HCT116 (cell line): Measurements from ENCODE around the gene WWTR1. TPM values are rescaled to one million over a fixed set of nuclear protein-coding genes. Genes with fewer than 3 reads are reported as not detected.

ENCODE experiments used
- ATAC-seq: fragments of 200-7000 bp; cut with Tn5 transposase; 2 replicates; pipeline ENCODE4 v1.9.1; 2020; ENCODE audit warnings: mild to moderate bottlenecking, moderate library complexity
- BruUV-seq: library from RNA; stranded (reverse); fragments of 400-500 nt; replicated peaks from 2 replicates; lab custom pipeline; 2021; lab: Mats Ljungman, UMichigan
- CTCF ChIA-PET: fragments of 300-600 bp; sonication (Branson Sonifier 250); formaldehyde crosslinking; loops from one replicate; lab custom pipeline; 2021; ENCODE audit warnings: antibody characterized with exemption; lab: Charles Lee
- POLR2A ChIA-PET: fragments of 300-600, 350-600 bp; sonication (Branson Sonifier 250); formaldehyde crosslinking; loops from one replicate; lab custom pipeline; 2021; ENCODE audit warnings: antibody characterized with exemption; lab: Charles Lee
- RAD21 ChIA-PET, 2 experiments: fragments of 300-600 bp; sonication (Branson Sonifier 250); formaldehyde crosslinking; loops; one replicate each; lab custom pipeline; 2023; ENCODE audit warnings: low total read pairs in 2 of 2; ENCODE audit not compliant: uncharacterized antibody in 2 of 2, unreplicated experiment in 2 of 2, low non-redundant PET in 1 of 2; lab: Charles Lee
- DNase-seq: peaks from one replicate; pipeline ENCODE4 v3.0.0-alpha.2; 2010; ENCODE audit warnings: low read depth, low spot score
- H2AFZ ChIP-seq: fragments of 200-600 bp; shearing (Covaris generic), sonication (generic); 2 replicates; pipeline ENCODE4 v1.6.1; 2017; ENCODE audit warnings: low read depth, mixed run types, mixed read lengths, antibody characterized with exemption, low read length; ENCODE audit not compliant: poor library complexity, severe bottlenecking
- H3K27ac ChIP-seq: 2 replicates; pipeline ENCODE4 v1.5.1; 2012; ENCODE audit warnings: low read depth, low read length
- H3K27me3 ChIP-seq: fragments of 200-600 bp; sonication (generic); 2 replicates; pipeline ENCODE4 v1.6.1; 2016; ENCODE audit warnings: mixed run types, low read length, mixed read lengths; ENCODE audit not compliant: insufficient read depth
- H3K36me3 ChIP-seq, 2 experiments: fragments of 200-500 bp in 1 of 2; fragments of 200-600 bp in 1 of 2; sonication (Bioruptor generic) in 1 of 2; sonication (generic) in 1 of 2; 2 replicates each; pipeline versions ENCODE4 v1.5.1 to v1.6.1; 2014 to 2016; ENCODE audit warnings: low read length in 2 of 2, inconsistent platforms in 1 of 2, mixed read lengths in 1 of 2, mixed run types in 1 of 2; ENCODE audit not compliant: insufficient read depth in 2 of 2, control insufficient read depth in 1 of 2
- H3K4me1 ChIP-seq, 2 experiments: fragments of 200-600 bp in 1 of 2; sonication (generic) in 1 of 2; 2 replicates each; pipeline versions ENCODE4 v1.5.1 to v1.6.1; 2012 to 2017; ENCODE audit warnings: low read length in 2 of 2, inconsistent platforms in 1 of 2, mild to moderate bottlenecking in 1 of 2, mixed read lengths in 1 of 2, mixed run types in 1 of 2, moderate library complexity in 1 of 2; ENCODE audit not compliant: insufficient read depth in 2 of 2, control insufficient read depth in 1 of 2
- H3K4me2 ChIP-seq: fragments of 200-600 bp; sonication (generic); 2 replicates; pipeline ENCODE4 v1.6.1; 2017; ENCODE audit warnings: mixed run types, low read length, mixed read lengths
- H3K4me3 ChIP-seq, 2 experiments: fragments of 200-600 bp in 1 of 2; sonication (generic) in 1 of 2; replicated peaks in 1 of 2; 2 replicates each; pipeline ENCODE4 v1.5.1; 2011 to 2016; ENCODE audit warnings: low read length in 2 of 2, control low read depth in 1 of 2, low read depth in 1 of 2, mild to moderate bottlenecking in 1 of 2, mixed read lengths in 1 of 2, mixed run types in 1 of 2
- H3K79me2 ChIP-seq: fragments of 200-600 bp; sonication (generic); 2 replicates; pipeline ENCODE4 v1.6.1; 2017; ENCODE audit warnings: mild to moderate bottlenecking, mixed run types, low read length, moderate library complexity, mixed read lengths; ENCODE audit not compliant: insufficient read depth
- H3K9ac ChIP-seq: fragments of 200-600 bp; sonication (generic); 2 replicates; pipeline ENCODE4 v1.6.1; 2016; ENCODE audit warnings: low read length, mixed read lengths
- H3K9me2 ChIP-seq: fragments of 200-600 bp; sonication (generic), shearing (Covaris generic); 2 replicates; pipeline ENCODE4 v1.6.1; 2017; ENCODE audit warnings: mixed run types, mild to moderate bottlenecking, moderate library complexity; ENCODE audit not compliant: insufficient read depth
- H3K9me3 ChIP-seq, 2 experiments: fragments of 200-500 bp in 1 of 2; fragments of 200-600 bp in 1 of 2; sonication (Bioruptor generic) in 1 of 2; sonication (generic) in 1 of 2; 2 replicates each; pipeline ENCODE4 v1.6.1; 2014 to 2017; ENCODE audit warnings: low read length in 2 of 2, mixed read lengths in 2 of 2, inconsistent platforms in 1 of 2, low read depth in 1 of 2, mild to moderate bottlenecking in 1 of 2, mixed run types in 1 of 2, moderate library complexity in 1 of 2; ENCODE audit not compliant: control insufficient read depth in 1 of 2, insufficient read depth in 1 of 2
- H4K20me1 ChIP-seq: fragments of 200-600 bp; sonication (generic), shearing (Covaris generic); 2 replicates; pipeline ENCODE4 v1.6.1; 2017; ENCODE audit warnings: mixed run types, mild to moderate bottlenecking, moderate library complexity; ENCODE audit not compliant: insufficient read depth
- CBX3 ChIP-seq: IDR thresholded peaks from 2 replicates; pipeline ENCODE4 v1.6.1; 2012; ENCODE audit warnings: low read depth
- CEBPB ChIP-seq: IDR thresholded peaks from 2 replicates; pipeline ENCODE4 v1.6.1; 2012; ENCODE audit warnings: low read depth
- ELF1 ChIP-seq: IDR thresholded peaks from 2 replicates; pipeline ENCODE4 v1.6.1; 2012; ENCODE audit warnings: low read depth, borderline replicate concordance
- EZH2 ChIP-seq: fragments of 200-600 bp; sonication (generic); IDR thresholded peaks from 2 replicates; pipeline ENCODE4 v1.6.1; 2017; ENCODE audit warnings: antibody characterized with exemption, mixed run types
- EZH2phosphoT487 ChIP-seq: fragments of 200-600 bp; IDR thresholded peaks from 2 replicates; pipeline ENCODE4 v1.6.1; 2018; ENCODE audit warnings: antibody characterized with exemption, borderline replicate concordance
- FOSL1 ChIP-seq: IDR thresholded peaks from 2 replicates; pipeline ENCODE4 v1.6.1; 2012; ENCODE audit warnings: low read depth
- JUND ChIP-seq: IDR thresholded peaks from 2 replicates; pipeline ENCODE4 v1.6.1; 2012
- POLR2AphosphoS5 ChIP-seq: IDR thresholded peaks from 2 replicates; pipeline ENCODE4 v1.6.1; 2011; ENCODE audit warnings: mild to moderate bottlenecking, low read depth, low read length, moderate library complexity
- RAD21 ChIP-seq: IDR thresholded peaks from 2 replicates; pipeline ENCODE4 v1.6.1; 2012; ENCODE audit warnings: low read depth, mild to moderate bottlenecking
- REST ChIP-seq: IDR thresholded peaks from 2 replicates; pipeline ENCODE4 v1.6.1; 2012; ENCODE audit warnings: low read depth
- SP1 ChIP-seq: IDR thresholded peaks from 2 replicates; pipeline ENCODE4 v1.6.1; 2012; ENCODE audit warnings: low read depth
- SRF ChIP-seq: IDR thresholded peaks from 2 replicates; pipeline ENCODE4 v1.6.1; 2012; ENCODE audit warnings: low read depth
- ZFX ChIP-seq: fragments of 450-650 bp; IDR thresholded peaks from 2 replicates; pipeline ENCODE4 v1.6.1; 2017
- intact Hi-C: fragments of 100-400 bp; cut with micrococcal nuclease; formaldehyde crosslinking; loops from 2 replicates; pipeline ENCODE4 v1.10.0; 2022
- total RNA-seq: library from RNA; stranded (reverse); gene quantifications from one replicate; pipeline ENCODE4 v1.2.1, GENCODE V29; 2021; ENCODE audit not compliant: unreplicated experiment

WWTR1 gene
- total RNA-seq, 1 experiment from 2014 or later = 46.9 TPM

GRCh38 chr3:149703466-149703865 is 45.6 kb upstream of the WWTR1 start:
- intact Hi-C loops = no loop called here
- DNase-seq = no peak
- no peak overlapping the region for H3K27ac ChIP-seq
- H3K4me2 ChIP-seq = no peak overlapping the region
- H3K27me3 ChIP-seq = no peaks in the 10 kb centered on the region
- no peak overlapping the region for H3K4me3 ChIP-seq
- ChIA-PET CTCF (no interaction called here), RAD21 (no interaction called here), POLR2A (no interaction called here)
- no peaks in the 10 kb centered on the region for H4K20me1 ChIP-seq
- ATAC-seq = no peak
- H2AFZ ChIP-seq = no peak overlapping the region
- peaks cover 4% of the 10 kb centered on the region; the same call in 1 of the 2 replicates for H3K9me2 ChIP-seq
- no peaks in the 10 kb centered on the region for H3K79me2 ChIP-seq
- H3K9ac ChIP-seq = no peak overlapping the region
- TF ChIP-seq CBX3 (no peak), ZFX (no peak), EZH2 (no peak), CEBPB (no peak), ELF1 (no peak), RAD21 (no peak), JUND (no peak), SRF (no peak), POLR2AphosphoS5 (no peak), REST (no peak), EZH2phosphoT487 (no peak), FOSL1 (no peak), SP1 (no peak)
- H3K36me3 ChIP-seq = no peaks in the 10 kb centered on the region
- BruUV-seq = no TSS peak
- peaks cover 0 to 6% of the 10 kb centered on the region in 2 experiments; a peak in 2 of 4 replicates for H3K9me3 ChIP-seq
- H3K4me1 ChIP-seq = no peaks in the 10 kb centered on the region
